ENCODE results near the gene TRPC4AP.
"Not testable (repeated sequence)": the region's sequence is repeated elsewhere in the genome, so short reads cannot be mapped to it uniquely, and the experiment has no call there.

The TRPC4AP gene

DNA sequence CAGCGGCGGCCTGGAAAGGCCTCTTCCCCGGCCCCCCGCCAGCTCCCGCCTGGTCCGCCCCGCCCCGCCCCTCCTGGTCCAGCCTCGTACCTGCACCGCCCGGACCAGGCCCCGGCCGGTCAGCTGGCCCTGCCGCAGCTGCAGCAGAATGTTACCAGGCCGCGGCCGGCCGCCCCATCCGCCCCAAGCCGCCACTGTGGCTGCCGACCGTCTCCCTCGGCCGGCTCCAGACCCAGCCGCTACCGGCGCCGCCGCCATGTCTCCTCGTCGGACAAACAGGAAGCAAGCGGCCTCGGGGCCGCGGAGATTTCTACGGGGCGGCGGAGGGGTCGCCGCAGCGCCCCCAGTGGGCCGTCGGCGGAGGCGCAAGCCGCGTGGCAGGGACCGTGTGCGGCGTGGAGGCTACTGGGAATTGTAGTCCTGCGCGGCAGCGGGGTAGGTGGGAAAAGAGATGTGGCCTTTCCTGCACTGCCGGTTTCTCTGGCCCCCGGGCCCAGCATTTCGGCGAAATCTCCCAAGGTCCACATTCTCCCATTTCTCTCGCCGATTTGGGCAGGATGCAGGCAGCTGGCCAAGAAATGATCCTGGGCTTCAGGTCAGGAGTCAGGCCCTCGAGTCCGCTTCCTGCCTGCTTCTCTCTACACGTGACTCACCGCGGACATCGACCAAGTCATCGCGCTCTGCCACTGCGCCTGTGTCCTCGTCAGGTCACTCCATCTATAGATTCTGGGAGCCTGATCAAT is at the start of gene TRPC4AP:
TRPC4AP (minus strand) TSS at position 284 of the 743 bp plus-strand sequence; CDS start at position 258, 26 bp downstream.
- DNase-seq (ENCODE audit: low read depth in 1 of 2, low spot score in 1 of 2), result peak; percentile 78 to 86

DNA sequence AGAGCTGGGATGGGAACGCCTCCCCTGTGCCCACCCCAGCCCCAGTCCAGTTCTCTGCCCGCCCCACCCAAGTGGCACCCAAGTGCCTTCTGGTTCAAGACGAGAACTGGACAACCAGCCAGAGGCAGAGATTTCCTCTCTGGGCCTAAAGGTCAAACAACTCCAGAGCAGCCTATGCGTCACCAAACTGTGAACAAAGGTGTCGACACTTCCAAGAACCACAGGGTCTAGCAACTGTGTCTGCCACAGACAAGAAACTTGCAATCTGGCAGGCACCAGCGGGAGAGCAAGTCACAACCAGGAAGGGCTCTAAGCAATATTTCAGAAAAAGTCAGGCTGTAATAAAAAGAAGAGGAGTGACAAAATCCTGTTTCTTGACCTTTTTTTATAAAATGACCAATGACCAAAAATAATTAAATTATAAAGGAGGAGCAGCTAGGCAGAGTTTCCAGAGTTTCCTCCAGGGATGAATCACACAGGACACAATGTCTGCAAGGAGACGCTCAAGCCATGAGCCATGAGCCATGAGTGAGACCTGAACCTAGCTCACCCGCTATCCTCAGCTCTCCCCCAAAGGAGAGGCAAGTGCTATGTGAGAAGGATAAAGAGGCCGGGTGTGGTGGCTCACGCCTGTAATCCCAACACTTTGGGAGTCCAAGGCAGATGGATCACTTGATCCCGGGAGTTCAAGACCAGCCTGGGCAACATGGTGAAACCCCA is 43.4 kb upstream of the TRPC4AP start:
- DNase-seq (ENCODE audit: low read depth in 1 of 2, low spot score in 1 of 2), result no peak

GRCh38 chr20:35134880-35135279 is 42.3 kb upstream of the TRPC4AP start:
- DNase-seq (ENCODE audit: low read depth in 1 of 2, low spot score in 1 of 2), result no peak

DNA sequence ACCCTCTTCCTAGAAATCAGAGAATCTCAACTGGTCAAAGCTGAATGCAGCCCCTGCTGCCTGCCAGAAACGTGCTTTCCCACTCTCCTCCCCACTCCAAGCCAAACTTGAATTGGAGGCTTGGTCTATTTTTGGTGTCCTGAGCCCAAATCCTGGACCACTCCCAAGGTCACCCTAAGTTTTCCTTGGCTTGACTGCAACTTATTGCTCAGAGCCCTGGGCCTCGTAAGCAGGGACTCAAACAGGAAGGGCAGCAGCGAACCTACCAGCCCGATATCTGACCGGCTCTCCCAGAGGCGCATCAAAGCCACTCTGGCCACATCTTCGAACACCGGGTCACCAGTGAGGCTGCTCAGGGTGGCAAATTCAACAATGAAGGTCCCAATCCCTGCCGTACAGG is 41.9 kb upstream of the TRPC4AP start:
- DNase-seq (ENCODE audit: low read depth in 1 of 2, low spot score in 1 of 2), result no peak

- no peak for DNase-seq (ENCODE audit: low read depth in 1 of 2, low spot score in 1 of 2)
Measured at GRCh38 chr20:35133735-35134134, 41.1 kb upstream of the TRPC4AP start.

DNA sequence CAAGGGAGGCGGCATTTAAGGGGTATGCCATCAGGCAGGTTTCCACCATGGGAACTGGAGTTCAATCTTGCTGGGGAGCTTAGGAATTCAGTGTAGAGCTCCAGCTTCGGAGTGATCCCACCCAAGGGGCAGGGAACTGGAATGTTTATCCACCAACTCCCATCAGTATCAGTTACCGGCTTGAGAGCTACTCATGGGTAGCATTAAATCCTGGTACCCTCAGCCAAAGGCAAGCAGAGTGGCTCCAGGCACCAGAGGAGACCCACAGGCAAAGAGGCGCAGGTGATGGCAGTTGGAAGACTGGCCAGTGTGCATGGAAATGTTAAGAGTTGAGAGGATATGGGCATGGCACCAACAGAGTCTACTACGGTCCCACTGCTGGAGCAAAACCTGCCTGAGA is 40.4 kb upstream of the TRPC4AP start:
- no peak for DNase-seq (ENCODE audit: low read depth in 1 of 2, low spot score in 1 of 2)

- DNase-seq (ENCODE audit: low read depth in 1 of 2, low spot score in 1 of 2), result no peak
Measured at GRCh38 chr20:35131934-35132333, 39.3 kb upstream of the TRPC4AP start.

DNA sequence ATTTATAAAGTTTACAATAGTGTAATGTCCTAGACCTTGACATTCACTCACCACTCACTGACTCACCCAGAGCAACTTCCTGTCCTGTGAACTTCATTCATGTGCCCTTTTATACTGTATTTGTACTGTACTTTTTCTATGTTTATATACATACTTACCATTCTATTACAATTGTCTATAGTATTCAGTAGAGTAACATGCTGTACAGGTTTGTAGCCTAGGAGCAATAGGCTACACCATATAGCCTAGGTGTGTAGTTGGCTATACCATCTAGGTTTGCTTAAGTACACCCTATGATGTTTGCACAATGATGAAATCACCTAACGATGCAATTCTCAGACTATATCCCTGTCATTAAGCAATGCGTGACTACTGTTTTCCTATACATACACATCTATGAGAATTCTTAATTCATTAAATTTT is 37.1 kb upstream of the TRPC4AP start:
- no peak for DNase-seq (ENCODE audit: low read depth in 1 of 2, low spot score in 1 of 2)

- no peak for DNase-seq (ENCODE audit: low read depth in 1 of 2, low spot score in 1 of 2)
Measured at GRCh38 chr20:35125753-35126152, 33.1 kb upstream of the TRPC4AP start.

DNA sequence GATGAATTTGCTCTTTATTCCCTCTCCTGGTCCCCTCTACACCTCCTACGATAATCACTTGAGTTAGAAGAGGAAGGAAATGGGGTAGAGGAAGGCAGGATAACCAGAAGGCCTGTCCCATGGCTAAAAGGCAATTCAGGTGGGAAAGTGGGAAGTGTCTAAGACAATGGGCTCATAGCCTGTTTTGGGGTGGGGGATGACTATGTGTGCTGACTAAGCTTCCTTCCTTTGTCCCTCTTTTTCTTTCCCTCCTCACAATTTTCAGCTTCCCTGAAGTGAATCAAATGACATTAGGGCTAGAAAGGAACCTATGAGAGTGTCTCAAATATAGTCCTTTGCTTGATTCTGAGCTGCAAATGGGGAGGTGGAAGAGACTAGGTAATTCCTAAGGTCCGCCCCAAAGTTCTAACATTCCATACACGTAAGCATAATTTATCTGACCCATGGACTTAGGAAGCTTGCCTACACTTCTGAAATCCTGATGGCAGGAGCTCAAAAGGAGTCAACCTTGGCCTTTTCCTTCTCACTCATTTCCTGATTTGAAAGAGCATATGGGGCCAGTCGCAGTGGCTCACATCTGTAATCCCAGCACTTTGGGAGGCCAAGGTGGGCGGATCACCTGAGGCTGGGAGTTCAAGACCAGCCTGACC is 30.3 kb upstream of the TRPC4AP start:
- DNase-seq (ENCODE audit: low read depth in 1 of 2, low spot score in 1 of 2), result no peak

GRCh38 chr20:35121186-35121585 is 28.6 kb upstream of the TRPC4AP start:
- DNase-seq (ENCODE audit: low read depth in 1 of 2, low spot score in 1 of 2), result no peak

GRCh38 chr20:35120012-35120701 is 27.6 kb upstream of the TRPC4AP start:
- DNase-seq (ENCODE audit: low read depth in 1 of 2, low spot score in 1 of 2), result no peak

GRCh38 chr20:35117629-35118028 is 25.0 kb upstream of the TRPC4AP start:
- DNase-seq (ENCODE audit: low read depth in 1 of 2, low spot score in 1 of 2), result no peak

DNA sequence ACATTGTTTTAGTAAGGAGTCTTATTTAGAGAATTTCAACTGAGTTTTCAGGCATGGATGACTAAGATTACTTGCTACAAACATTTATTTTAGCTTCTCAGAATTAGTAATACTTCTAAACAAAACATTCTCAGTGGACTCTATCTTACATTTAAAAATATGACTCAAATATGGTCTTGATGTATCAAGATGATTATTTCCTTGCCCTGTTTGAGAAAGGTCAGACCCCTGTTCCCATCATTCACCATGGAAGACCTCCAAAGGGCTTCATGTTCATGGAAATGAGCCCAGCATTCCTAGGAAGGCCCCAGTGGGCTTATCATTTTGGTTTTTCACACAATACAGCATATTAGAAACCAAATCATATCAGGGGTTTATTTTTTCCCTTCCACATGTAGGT is 24.6 kb upstream of the TRPC4AP start:
- DNase-seq (ENCODE audit: low read depth in 1 of 2, low spot score in 1 of 2), result no peak

GRCh38 chr20:35116258-35116657 is 23.7 kb upstream of the TRPC4AP start:
- DNase-seq (ENCODE audit: low read depth in 1 of 2, low spot score in 1 of 2), result no peak

DNA sequence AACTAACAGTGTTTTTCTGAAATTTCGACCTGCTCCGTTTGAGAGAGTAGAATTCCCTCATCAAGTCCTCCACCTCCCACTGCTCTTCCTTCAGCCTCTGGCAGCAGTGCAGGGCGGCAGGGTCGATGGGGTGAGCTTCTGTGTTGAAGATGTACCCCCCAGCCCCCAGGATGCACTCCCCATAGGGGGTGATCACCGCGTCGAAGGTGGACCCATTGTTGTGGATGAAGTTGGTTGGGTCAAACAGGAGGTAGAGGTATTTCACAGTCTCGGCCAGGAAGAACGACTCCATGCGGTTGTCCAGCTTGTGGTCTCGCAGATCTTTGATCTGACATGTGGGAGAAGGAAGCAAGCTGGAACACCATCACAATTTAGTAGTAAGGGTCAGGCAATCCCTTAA is 23.0 kb upstream of the TRPC4AP start:
- DNase-seq (ENCODE audit: low read depth in 1 of 2, low spot score in 1 of 2), result no peak

DNA sequence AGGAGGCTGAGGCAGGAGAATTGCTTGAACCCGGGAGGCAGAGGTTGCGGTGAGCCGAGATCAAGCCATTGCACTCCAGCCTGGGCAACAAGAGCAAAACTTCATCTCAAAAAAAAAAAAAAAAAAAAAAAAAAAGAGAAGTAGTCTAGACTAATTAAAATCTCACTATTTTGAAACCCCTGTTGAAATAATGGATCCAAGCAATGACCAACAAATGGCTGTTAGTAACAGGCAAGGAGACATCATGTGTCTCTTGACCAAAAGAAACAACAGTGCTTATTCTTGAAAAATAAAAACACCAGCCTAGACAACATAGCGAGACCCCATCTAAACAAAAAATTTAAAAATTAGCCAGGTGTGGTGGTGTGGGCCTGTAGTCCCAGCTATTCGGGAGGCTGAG is 19.7 kb upstream of the TRPC4AP start:
- not testable (repeated sequence) for DNase-seq (ENCODE audit: low read depth in 1 of 2, low spot score in 1 of 2)

DNA sequence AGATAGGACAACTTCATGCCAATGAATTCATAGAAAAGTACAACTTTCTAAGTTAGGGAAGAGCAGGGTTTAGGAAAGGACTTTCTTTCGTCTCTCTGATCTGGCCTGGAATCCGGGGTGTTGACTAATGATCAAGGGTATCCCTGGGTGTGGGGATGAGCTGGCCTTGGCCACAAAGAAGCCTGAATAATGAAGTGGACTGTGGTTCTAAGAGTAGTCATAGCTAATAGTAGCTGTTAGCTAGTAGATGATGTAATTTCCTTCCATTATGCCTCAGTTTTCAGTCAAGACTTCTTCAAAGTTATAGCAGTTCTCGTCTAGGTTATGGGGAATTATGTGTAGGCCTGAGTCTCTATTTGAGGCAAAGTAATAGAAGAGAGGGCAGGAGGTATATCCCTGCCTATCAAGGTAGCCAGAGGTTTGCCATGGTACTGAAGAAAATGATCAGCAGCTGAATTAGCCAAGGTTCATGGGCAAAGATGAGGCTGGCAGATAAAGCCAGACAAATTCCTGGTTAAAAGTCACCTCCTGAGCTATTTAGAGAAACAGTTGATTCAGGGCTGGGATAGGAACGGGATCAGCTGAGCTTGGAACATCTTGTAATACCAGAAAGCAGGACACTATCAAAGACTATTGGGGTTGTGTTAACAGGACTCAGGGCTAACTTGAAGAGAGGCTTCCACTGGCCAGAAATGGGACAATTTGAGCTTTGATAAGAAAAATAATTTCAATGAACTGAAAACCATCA is 18.7 kb upstream of the TRPC4AP start:
- no peak for DNase-seq (ENCODE audit: low read depth in 1 of 2, low spot score in 1 of 2)

- DNase-seq (ENCODE audit: low read depth in 1 of 2, low spot score in 1 of 2), result no peak
Measured at GRCh38 chr20:35108921-35109320, 16.3 kb upstream of the TRPC4AP start.

GRCh38 chr20:35106827-35107380 is 14.3 kb upstream of the TRPC4AP start:
- no peak for DNase-seq (ENCODE audit: low read depth in 1 of 2, low spot score in 1 of 2)

All from stimulated activated CD4-positive, alpha-beta T cell treated with anti-CD3 and anti-CD28 coated beads, Interleukin-15, amount 100 ng/mL, for 1 hour (primary cell).